Globus pallidus (tissue), 1 donor: ENCODE measurements around the gene BAX.

Experiments used
- DNase-seq: peaks from one replicate; pipeline ENCODE4 v3.0.0-alpha.2; 2015; ENCODE audit warnings: low spot score

Gene BAX

GRCh38 chr19:48933382-48933932 lies 21.2 kb upstream of the BAX start, which contains the start of gene DHDH:
Gene DHDH (plus strand): TSS chr19:48933699. CDS start chr19:48933722, 23 bp downstream.
- DNase-seq = no peak

- no peak for DNase-seq
Measured at GRCh38 chr19:48934837-48935236, 19.8 kb upstream of the BAX start.

DNA sequence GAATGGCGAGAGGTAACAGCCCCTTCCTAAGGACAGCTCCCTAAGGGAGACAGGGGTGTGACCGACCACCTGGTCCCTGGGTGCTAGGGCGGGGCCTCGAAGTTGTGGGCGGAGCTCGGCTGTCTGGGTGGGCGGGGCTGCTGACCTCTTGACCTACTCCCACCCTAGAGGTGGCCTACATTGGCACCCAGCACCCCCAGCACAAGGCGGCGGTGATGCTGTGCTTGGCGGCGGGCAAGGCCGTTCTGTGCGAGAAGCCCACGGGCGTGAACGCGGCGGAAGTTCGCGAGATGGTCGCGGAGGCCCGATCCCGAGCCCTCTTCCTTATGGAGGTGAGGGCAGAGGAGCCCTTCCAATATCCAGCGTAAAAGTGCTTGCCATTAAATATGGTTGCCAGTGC lies 18.8 kb upstream of the BAX start:
- no peak for DNase-seq

DNA sequence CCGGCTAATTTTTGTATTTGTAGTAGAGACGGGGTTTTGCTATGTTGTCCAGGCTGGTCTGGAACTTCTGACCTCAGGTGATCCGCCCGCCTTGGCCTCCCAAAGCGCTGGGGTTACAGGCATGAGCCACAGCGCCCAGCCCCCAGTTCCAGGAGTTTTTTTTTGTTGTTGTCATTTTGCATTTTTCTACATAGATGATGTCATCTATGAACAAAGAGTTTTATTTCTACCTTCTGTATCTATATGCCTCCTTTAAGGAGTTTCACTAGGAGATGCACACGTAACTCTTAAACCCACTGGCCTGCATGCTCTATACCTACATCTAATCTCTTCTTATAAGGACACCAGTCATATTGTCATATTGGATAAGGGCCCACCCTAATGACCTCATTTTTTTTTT lies 16.4 kb upstream of the BAX start:
- DNase-seq = no peak

DNA sequence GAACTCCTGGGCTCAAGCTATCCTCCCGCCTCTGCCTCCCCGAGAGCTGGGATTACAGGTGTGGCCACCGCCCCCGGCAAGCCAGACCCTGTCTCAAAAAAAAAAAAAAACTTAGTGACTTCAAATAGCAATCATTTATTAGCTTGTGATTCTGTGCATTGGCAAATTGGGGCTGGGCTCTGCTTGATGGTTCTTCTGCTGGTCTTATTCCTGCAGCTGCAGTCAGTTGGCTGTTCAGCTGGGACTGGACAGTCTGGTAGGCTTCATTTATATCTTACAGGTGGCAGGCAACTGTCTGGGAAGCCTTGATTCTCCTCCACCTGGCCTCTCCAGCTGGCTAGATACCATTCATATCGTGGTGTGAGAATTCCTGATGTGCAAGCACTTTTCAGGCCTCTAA lies 13.8 kb upstream of the BAX start:
- DNase-seq = no peak

DNA sequence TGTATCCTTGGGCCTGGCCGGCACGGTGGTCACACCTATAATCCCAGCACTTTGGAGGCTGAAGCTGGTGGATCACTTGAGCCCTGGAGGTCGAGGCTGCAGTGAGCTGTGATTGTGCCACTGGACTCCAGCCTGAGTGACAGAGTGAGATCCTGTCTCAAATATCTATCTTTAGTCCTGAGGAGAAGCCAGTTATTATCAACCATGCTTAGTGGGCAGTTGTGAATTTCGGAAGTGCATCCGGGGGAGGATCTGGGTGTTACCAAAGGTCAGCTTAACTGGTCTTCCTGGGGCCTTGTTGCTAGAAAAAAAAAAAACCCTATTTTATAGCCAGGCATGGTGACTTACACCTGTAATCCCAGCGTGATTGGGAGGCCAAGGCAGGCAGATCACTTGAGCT lies 11.6 kb upstream of the BAX start:
- DNase-seq = no peak

DNA sequence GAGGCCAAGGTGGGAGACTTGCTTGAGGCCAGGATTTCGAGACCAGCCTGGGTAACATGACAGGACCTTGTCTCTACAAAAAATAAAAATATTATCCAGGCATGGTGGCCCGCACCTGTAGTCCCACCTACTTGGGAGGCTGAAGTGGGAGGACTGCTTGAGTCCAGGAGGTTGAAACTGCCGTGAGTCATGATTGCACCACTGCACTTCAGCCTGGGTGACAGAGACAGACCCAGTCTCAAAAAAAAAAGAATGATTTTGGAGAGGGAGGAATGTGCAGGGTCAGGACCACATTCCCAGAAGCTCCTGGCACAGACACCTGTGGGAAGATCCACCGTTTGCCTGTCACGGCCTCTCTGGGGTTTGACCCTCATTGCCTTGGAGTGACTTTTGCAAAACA lies 9.3 kb upstream of the BAX start:
- DNase-seq = no peak

DNA sequence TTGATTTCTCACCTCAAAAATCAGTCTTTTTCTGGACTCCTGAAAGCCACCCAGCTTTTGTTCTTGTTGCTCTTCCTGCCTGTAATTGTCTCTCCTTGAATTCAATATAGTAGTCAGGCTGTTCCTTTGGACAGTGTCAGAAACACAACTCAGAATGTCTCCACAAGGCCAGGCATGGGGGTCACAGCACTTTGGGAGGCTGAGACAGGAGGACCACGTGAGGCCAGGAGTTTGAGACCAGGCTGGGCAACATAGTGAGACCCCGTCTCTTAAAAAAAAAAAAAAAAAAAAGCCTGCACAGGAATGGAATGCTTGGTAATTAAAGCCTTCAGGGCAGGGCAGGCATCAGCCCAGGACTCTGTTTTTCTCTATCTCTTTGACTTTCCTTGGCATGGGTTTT lies 8.9 kb upstream of the BAX start:
- DNase-seq = no peak

GRCh38 chr19:48946463-48947257 lies 8.0 kb upstream of the BAX start:
- no peak for DNase-seq

GRCh38 chr19:48947258-48947542 lies 7.5 kb upstream of the BAX start:
- no peak for DNase-seq

- no peak for DNase-seq
Measured at GRCh38 chr19:48950159-48950558, 4.5 kb upstream of the BAX start.

DNA sequence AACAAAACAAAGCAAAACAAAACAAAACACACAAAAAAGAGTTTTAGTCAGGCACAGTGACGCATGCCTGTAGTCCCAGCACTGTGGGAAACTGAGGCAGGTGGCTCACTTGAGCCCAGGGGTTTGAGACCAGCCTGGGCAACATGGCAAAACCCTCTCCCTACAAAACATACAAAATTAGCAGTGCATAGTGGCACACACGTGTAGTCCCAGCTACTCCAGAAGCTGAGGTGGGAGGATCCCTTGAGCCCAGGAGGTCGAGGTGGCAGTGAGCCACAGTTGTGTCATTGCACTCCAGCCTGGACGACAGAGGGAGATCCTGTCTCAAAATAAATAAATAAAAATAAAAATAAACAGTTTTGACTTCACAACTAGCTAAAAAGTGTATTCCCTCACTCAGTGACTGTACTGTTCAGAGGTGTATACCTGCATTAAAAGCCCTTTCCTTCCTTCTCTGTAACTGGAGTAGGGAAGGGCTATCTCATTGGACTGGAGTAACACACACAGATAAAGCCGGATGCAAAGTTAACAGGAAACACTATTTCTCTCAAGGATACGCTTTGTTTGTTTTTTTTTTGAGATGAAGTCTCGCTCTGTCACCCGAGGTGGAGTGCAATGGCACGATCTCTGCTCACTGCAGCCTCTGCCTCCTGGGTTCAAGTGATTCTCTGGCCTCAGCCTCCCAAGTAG lies 3.7 kb upstream of the BAX start:
- DNase-seq = no peak

- no peak for DNase-seq
Measured at GRCh38 chr19:48953141-48953540, 1.5 kb upstream of the BAX start.

DNA sequence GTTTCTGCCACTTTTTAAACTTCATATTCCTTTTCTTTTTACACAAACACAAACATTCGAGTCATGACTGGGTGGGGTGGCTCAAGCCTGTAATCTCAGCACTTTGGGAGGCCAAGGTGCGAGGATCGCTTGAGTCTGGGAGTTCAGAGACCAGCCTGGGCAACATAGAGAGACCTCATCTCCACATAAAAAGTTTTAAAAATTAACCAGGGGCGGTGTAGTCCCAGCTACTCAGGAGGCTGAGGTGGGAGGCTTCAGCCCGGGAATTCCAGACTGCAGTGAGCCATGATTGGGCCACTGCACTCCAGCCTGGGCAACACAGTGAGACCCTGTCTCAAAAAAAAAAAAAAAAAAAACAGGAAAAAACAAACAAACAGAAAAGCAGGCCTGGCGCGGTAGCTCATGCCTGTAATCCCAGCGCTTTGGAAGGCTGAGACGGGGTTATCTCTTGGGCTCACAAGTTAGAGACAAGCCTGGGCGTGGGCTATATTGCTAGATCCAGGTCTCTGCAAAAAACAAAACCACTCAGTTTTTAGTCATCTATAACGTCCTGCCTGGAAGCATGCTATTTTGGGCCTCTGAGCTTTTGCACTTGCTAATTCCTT lies 583 bp upstream of the BAX start:
- no peak for DNase-seq

DNA sequence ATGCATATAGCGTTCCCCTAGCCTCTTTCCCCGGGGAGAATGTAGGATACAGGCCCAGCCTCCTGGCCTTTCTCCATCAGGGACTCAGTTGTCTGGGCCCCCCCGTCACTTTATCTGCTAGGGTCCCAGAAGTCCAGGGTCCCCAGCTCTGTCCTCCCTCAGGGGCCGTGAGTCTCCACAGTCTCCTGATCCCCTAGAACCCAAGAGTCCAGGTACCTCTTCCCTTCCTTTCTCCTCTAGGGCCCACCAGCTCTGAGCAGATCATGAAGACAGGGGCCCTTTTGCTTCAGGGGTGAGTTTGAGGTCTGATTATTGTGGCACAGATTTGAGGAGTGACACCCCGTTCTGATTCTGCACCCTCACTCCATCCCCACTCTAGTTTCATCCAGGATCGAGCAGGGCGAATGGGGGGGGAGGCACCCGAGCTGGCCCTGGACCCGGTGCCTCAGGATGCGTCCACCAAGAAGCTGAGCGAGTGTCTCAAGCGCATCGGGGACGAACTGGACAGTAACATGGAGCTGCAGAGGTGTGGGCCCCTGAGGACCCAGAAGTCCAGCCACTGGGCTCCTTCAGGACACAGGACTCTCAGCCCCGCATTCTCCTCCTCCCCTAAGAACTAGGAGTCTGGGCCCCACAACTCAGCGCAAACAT lies 758 bp downstream of the BAX start:
- DNase-seq = no peak

DNA sequence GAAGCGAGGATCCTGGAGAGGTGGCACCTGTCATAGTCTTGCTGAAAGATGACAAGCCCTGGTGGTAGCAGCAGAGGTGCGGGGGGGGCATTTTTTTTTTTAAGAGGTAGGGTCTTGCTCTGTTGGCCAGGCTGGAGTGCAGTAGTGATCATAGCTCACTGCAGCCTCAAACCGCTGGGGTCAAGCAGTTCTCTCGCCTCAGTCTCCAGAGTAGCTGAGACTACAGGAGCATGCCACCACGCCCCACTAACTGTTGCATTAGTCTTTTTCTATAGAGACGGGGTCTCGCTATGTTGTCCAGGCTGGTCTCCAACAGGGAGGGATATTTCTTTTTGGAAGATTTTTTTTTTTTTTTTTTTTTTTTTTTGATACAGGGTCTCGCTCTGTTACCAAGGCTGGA lies 3.3 kb downstream of the BAX start:
- no peak for DNase-seq

- no peak for DNase-seq
Measured at GRCh38 chr19:48959341-48960239, 4.9 kb downstream of the BAX start.

DNA sequence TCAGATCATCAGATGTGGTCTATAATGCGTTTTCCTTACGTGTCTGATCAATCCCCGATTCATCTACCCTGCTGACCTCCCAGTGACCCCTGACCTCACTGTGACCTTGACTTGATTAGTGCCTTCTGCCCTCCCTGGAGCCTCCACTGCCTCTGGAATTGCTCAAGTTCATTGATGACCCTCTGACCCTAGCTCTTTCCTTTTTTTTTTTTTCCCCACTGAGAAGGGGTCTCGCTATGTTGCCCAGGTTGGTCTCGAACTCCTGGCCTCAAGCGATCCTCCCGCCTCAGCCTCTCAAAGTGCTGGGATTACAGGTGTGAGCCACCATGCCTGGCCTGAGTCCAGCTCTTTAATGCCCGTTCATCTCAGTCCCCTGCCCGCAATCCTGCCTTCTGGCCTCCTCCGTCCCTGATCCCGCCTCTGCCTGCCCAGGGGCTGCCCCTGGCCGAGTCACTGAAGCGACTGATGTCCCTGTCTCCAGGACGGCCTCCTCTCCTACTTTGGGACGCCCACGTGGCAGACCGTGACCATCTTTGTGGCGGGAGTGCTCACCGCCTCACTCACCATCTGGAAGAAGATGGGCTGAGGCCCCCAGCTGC lies 6.5 kb downstream of the BAX start:
- no peak for DNase-seq

DNA sequence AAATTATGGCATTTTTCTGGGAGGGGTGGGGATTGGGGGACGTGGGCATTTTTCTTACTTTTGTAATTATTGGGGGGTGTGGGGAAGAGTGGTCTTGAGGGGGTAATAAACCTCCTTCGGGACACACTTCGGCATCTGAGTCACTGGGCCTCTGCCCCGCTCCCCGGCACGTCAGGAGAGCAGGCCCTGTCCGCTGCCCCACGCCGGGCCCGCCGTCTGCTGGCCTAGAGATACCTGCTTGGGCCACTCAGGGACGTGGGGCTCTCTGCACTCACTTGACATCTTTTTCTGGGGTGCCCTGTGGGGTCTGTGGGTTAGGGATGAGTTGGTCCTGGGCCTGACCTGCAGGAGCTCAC lies 7.0 kb downstream of the BAX start:
- no peak for DNase-seq

- DNase-seq = peak; percentile 41
Measured at GRCh38 chr19:48962029-48962848, 7.6 kb downstream of the BAX start.

DNA sequence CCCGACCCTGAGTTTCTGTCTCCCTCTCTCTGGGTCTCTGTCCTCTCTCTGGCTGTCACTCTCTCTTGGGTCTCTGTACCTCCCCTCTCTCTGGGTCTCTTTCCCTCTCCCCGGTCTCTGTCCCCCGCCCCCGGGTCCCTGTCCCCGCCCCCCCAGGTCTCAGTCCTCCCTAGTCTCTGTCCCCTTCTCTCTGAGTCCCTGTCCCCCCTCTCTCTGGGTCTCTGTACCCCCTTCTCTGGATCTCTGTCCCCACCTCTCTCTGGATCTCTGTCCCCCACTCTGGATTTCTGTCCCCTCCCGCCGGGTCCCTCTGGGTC lies 8.1 kb downstream of the BAX start:
- DNase-seq = no peak
